HEK293T (cell line): ENCODE measurements around the gene PRCD.
"Not testable (repeated sequence)": the region's sequence is repeated elsewhere in the genome, so short reads cannot be mapped to it uniquely, and the experiment has no call there.

Source experiments
- FOXK2 ChIP-seq: fragments of 450-650 bp; IDR thresholded peaks from 2 replicates; pipeline ENCODE4 v1.6.1; 2016; ENCODE audit warnings: mild to moderate bottlenecking
- ZNF384 ChIP-seq: fragments of 450-650 bp; IDR thresholded peaks from 2 replicates; pipeline ENCODE4 v1.6.1; 2016

- not testable (repeated sequence) for TF ChIP-seq ZNF384, FOXK2
Observed at GRCh38 chr17:76559460-76559859, 19.6 kb downstream of the PRCD start.
